ENCODE measurements around the gene TPSG1. TPM values are rescaled to one million over a fixed set of nuclear protein-coding genes. Genes with fewer than 3 reads are reported as not detected.

Gene TPSG1
- total RNA-seq, 1 experiment from 2014 or later: not detected

GRCh38 chr16:1258225-1258600, 33.1 kb upstream of the TPSG1 start:
- no peak overlapping the region for H3K4me3 Mint-ChIP-seq
- TF ChIP-seq KAT7 (CRISPR knock-in tag; IDR thresholded peaks at IDR 0.05; ENCODE audit: borderline replicate concordance): no peak
- TF ChIP-seq E2F5 (CRISPR knock-in tag; IDR thresholded peaks at IDR 0.05): no peak
- no peak for TF ChIP-seq TCF7 (CRISPR knock-in tag; IDR thresholded peaks at IDR 0.05; ENCODE audit: low read depth)
- TF ChIP-seq MXD4 (CRISPR knock-in tag; IDR thresholded peaks at IDR 0.05; ENCODE audit: borderline replicate concordance): no peak
- no peak for TF ChIP-seq NFATC4 (CRISPR knock-in tag; IDR thresholded peaks at IDR 0.05)
- no peak for TF ChIP-seq RELA (CRISPR knock-in tag; IDR thresholded peaks at IDR 0.05; ENCODE audit: borderline replicate concordance)
- TF ChIP-seq GABPB1 (CRISPR knock-in tag; IDR thresholded peaks at IDR 0.05): no peak
- TF ChIP-seq EMX1 (CRISPR knock-in tag; IDR thresholded peaks at IDR 0.05): no peak
- TF ChIP-seq TEAD1 (CRISPR knock-in tag; IDR thresholded peaks at IDR 0.05): no peak
- TF ChIP-seq ATF6 (CRISPR knock-in tag; IDR thresholded peaks at IDR 0.05): no peak
- TF ChIP-seq TEAD4 (CRISPR knock-in tag; IDR thresholded peaks at IDR 0.05): no peak
- TF ChIP-seq ZNF671 (CRISPR knock-in tag; IDR thresholded peaks at IDR 0.05): no peak
- TF ChIP-seq, protein P1, sequence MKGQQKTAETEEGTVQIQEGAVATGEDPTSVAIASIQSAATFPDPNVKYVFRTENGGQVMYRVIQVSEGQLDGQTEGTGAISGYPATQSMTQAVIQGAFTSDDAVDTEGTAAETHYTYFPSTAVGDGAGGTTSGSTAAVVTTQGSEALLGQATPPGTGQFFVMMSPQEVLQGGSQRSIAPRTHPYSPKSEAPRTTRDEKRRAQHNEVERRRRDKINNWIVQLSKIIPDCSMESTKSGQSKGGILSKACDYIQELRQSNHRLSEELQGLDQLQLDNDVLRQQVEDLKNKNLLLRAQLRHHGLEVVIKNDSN (CRISPR knock-in tag; IDR thresholded peaks at IDR 0.05): no peak
- TF ChIP-seq ZNF219 (CRISPR knock-in tag; IDR thresholded peaks at IDR 0.05; ENCODE audit: borderline replicate concordance): no peak
- no peak for TF ChIP-seq FOXK1 (CRISPR knock-in tag; IDR thresholded peaks at IDR 0.05)
- no peak for TF ChIP-seq ZBTB21 (CRISPR knock-in tag; IDR thresholded peaks at IDR 0.05; ENCODE audit: borderline replicate concordance)
- TF ChIP-seq IRF2 (CRISPR knock-in tag; IDR thresholded peaks at IDR 0.05; ENCODE audit: borderline replicate concordance, low read depth): no peak
- no peak for TF ChIP-seq PRRX2 (CRISPR knock-in tag; IDR thresholded peaks at IDR 0.05)
- TF ChIP-seq USF2 (CRISPR knock-in tag; IDR thresholded peaks at IDR 0.05): no peak
- CTCF ChIA-PET: no interaction called here
- DNase-seq (ENCODE audit: low spot score) (no peak), ATAC-seq (no peak)
- H3K4me1 Mint-ChIP-seq: peaks cover 5% of the 10 kb centered on the region
- no peak overlapping the region for H3K27ac Mint-ChIP-seq
- no peaks in the 10 kb centered on the region for H3K9me3 Mint-ChIP-seq
- POLR2A ChIA-PET: no interaction called here
- peaks cover 28% of the 10 kb centered on the region for H3K27me3 Mint-ChIP-seq (ENCODE audit: low read depth)
- no peaks in the 10 kb centered on the region for H3K36me3 Mint-ChIP-seq

GRCh38 chr16:1257561-1258224, 32.6 kb upstream of the TPSG1 start:
- CTCF ChIA-PET: no interaction called here
- no peak for TF ChIP-seq ERG (CRISPR knock-in tag; IDR thresholded peaks at IDR 0.05)
- no peak for TF ChIP-seq PRDM15 (CRISPR knock-in tag; IDR thresholded peaks at IDR 0.05)
- TF ChIP-seq, protein P2, sequence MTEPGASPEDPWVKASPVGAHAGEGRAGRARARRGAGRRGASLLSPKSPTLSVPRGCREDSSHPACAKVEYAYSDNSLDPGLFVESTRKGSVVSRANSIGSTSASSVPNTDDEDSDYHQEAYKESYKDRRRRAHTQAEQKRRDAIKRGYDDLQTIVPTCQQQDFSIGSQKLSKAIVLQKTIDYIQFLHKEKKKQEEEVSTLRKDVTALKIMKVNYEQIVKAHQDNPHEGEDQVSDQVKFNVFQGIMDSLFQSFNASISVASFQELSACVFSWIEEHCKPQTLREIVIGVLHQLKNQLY (CRISPR knock-in tag; IDR thresholded peaks at IDR 0.05): no peak
- TF ChIP-seq CDX4 (CRISPR knock-in tag; IDR thresholded peaks at IDR 0.05; ENCODE audit: borderline replicate concordance): no peak
- no peak for TF ChIP-seq NR2C2 (CRISPR knock-in tag; IDR thresholded peaks at IDR 0.05)

More at GRCh38 chr16:1257561-1258224, 32.6 kb upstream of the TPSG1 start:
- POLR2A ChIA-PET: no interaction called here
- H3K27me3 Mint-ChIP-seq (ENCODE audit: low read depth): peaks cover 29% of the 10 kb centered on the region
- H3K9me3 Mint-ChIP-seq: no peaks in the 10 kb centered on the region
- DNase-seq (ENCODE audit: low spot score): no peak
- no peak overlapping the region for H3K27ac Mint-ChIP-seq
- H3K4me3 Mint-ChIP-seq: no peak overlapping the region
- H3K36me3 Mint-ChIP-seq: no peaks in the 10 kb centered on the region
- H3K4me1 Mint-ChIP-seq: peaks cover 5% of the 10 kb centered on the region
- ATAC-seq: no peak
